IMR-90 (cell line): ENCODE results near the gene HSF2BP. TPM values are rescaled to one million over a fixed set of nuclear protein-coding genes. Genes with fewer than 3 reads are reported as not detected.

ENCODE experiments used
- ATAC-seq: fragments of 200-7000 bp; cut with Tn5 transposase; 2 replicates; pipeline ENCODE4 v1.9.1; 2020; ENCODE audit warnings: low read depth, mild to moderate bottlenecking, moderate library complexity
- BruUV-seq: library from RNA; stranded (reverse); fragments of 400-500 nt; replicated peaks from 2 replicates; lab custom pipeline; 2021; lab: Mats Ljungman, UMichigan
- CTCF ChIA-PET: fragments of 300-600 bp; formaldehyde crosslinking; extraction: SDS; loops from one replicate; lab custom pipeline; 2021; ENCODE audit warnings: antibody characterized with exemption; lab: Yijun Ruan, JAX
- POLR2A ChIA-PET: fragments of 300-600 bp; sonication (Branson Sonifier 250); formaldehyde crosslinking; loops from one replicate; lab custom pipeline; 2022; ENCODE audit warnings: antibody characterized with exemption; ENCODE audit not compliant: unreplicated experiment; lab: Charles Lee
- DNase-seq: peaks from one replicate; pipeline ENCODE4 v3.0.0; 2013
- H2AFZ ChIP-seq: replicated peaks from 2 replicates; pipeline ENCODE3; 2013; ENCODE audit warnings: low read length, mild to moderate bottlenecking; ENCODE audit not compliant: poor library complexity
- H2AK5ac ChIP-seq: 2 replicates; pipeline ENCODE4 v1.6.1; 2013; ENCODE audit warnings: low read depth, low read length, inconsistent platforms
- H2AK9ac ChIP-seq: replicated peaks from 2 replicates; pipeline ENCODE3; 2013; ENCODE audit warnings: mild to moderate bottlenecking, low read depth, low read length, moderate library complexity; ENCODE audit not compliant: poor library complexity
- H2BK120ac ChIP-seq: 2 replicates; pipeline ENCODE4 v1.6.1; 2013; ENCODE audit warnings: low read depth, low read length, inconsistent platforms
- H2BK15ac ChIP-seq: 3 replicates; pipeline ENCODE4 v1.6.1; 2013; ENCODE audit warnings: low read depth, low read length, inconsistent platforms
- H2BK20ac ChIP-seq: 2 replicates; pipeline ENCODE4 v1.6.1; 2013; ENCODE audit warnings: low read depth, mild to moderate bottlenecking, inconsistent platforms, low read length, moderate library complexity
- H2BK5ac ChIP-seq: 2 replicates; pipeline ENCODE4 v1.6.1; 2013; ENCODE audit warnings: mild to moderate bottlenecking, low read depth, low read length, inconsistent platforms; ENCODE audit not compliant: poor library complexity, severe bottlenecking
- H3K14ac ChIP-seq: replicated peaks from 2 replicates; pipeline ENCODE4 v1.6.1; 2013; ENCODE audit warnings: low read depth, low read length, inconsistent platforms
- H3K18ac ChIP-seq: 2 replicates; pipeline ENCODE4 v1.6.1; 2013; ENCODE audit warnings: low read depth, low read length, control low read depth
- H3K23ac ChIP-seq: 2 replicates; pipeline ENCODE4 v1.6.1; 2013; ENCODE audit warnings: low read depth, low read length, inconsistent platforms
- H3K27ac ChIP-seq: 2 replicates; pipeline ENCODE4 v1.5.1; 2013; ENCODE audit warnings: mild to moderate bottlenecking, control low read depth, low read length; ENCODE audit not compliant: insufficient read depth
- H3K27me3 ChIP-seq: 2 replicates; pipeline ENCODE4 v1.6.1; 2013; ENCODE audit warnings: low read length; ENCODE audit not compliant: control insufficient read depth, insufficient read depth
- H3K36me3 ChIP-seq: 2 replicates; pipeline ENCODE4 v1.6.1; 2013; ENCODE audit warnings: low read length, mixed read lengths; ENCODE audit not compliant: control insufficient read depth, insufficient read depth
- H3K4ac ChIP-seq: 2 replicates; pipeline ENCODE4 v1.6.1; 2013; ENCODE audit warnings: low read depth, low read length, inconsistent platforms
- H3K4me1 ChIP-seq: 2 replicates; pipeline ENCODE4 v1.6.1; 2013; ENCODE audit warnings: low read length, mixed read lengths; ENCODE audit not compliant: control insufficient read depth, insufficient read depth
- H3K4me2 ChIP-seq: 2 replicates; pipeline ENCODE4 v1.6.1; 2013; ENCODE audit warnings: low read depth, mild to moderate bottlenecking, control low read depth, low read length, moderate library complexity
- H3K4me3 ChIP-seq: 2 replicates; pipeline ENCODE4 v1.5.1; 2013; ENCODE audit warnings: low read depth, mild to moderate bottlenecking, control low read depth, low read length, moderate library complexity; ENCODE audit not compliant: insufficient read depth
- H3K56ac ChIP-seq: 2 replicates; pipeline ENCODE4 v1.6.1; 2013; ENCODE audit warnings: low read length, inconsistent platforms; ENCODE audit not compliant: insufficient read depth; ENCODE audit errors: extremely low read depth
- H3K79me1 ChIP-seq, 2 experiments: 2 replicates each; pipeline ENCODE4 v1.6.1; 2013; ENCODE audit warnings: low read length in 2 of 2, inconsistent platforms in 1 of 2, low read depth in 1 of 2
- H3K9ac ChIP-seq: 2 replicates; pipeline ENCODE4 v1.6.1; 2013; ENCODE audit warnings: low read depth, low read length, control low read depth
- H3K9me1 ChIP-seq: 2 replicates; pipeline ENCODE4 v1.6.1; 2013; ENCODE audit warnings: low read length, inconsistent platforms; ENCODE audit not compliant: insufficient read depth
- H3K9me3 ChIP-seq: 2 replicates; pipeline ENCODE4 v1.6.1; 2013; ENCODE audit warnings: low read length; ENCODE audit not compliant: control insufficient read depth, insufficient read depth
- H4K20me1 ChIP-seq: 2 replicates; pipeline ENCODE4 v1.6.1; 2013; ENCODE audit warnings: low read length, inconsistent platforms; ENCODE audit not compliant: insufficient read depth
- H4K5ac ChIP-seq: 2 replicates; pipeline ENCODE4 v1.6.1; 2013; ENCODE audit warnings: mild to moderate bottlenecking, low read depth, low read length, control low read depth
- H4K8ac ChIP-seq, 2 experiments: 2 replicates each; pipeline ENCODE4 v1.6.1; 2013; ENCODE audit warnings: low read depth in 2 of 2, low read length in 2 of 2, control low read depth in 1 of 2, inconsistent platforms in 1 of 2
- H4K91ac ChIP-seq: 2 replicates; pipeline ENCODE4 v1.6.1; 2013; ENCODE audit warnings: low read depth, low read length, inconsistent platforms; ENCODE audit not compliant: insufficient read depth
- BHLHE40 ChIP-seq: fragments of 150-350 bp; IDR thresholded peaks from 2 replicates; pipeline ENCODE4 v1.6.1; 2016; ENCODE audit warnings: mild to moderate bottlenecking, low read depth, low read length
- CEBPB ChIP-seq: IDR thresholded peaks from 2 replicates; pipeline ENCODE4 v1.6.1; 2012; ENCODE audit warnings: low read depth, low read length, improper control_type of control experiment
- CHD1 ChIP-seq: IDR thresholded peaks from 2 replicates; pipeline ENCODE4 v1.6.1; 2012; ENCODE audit warnings: low read depth, low read length, improper control_type of control experiment
- CTCF ChIP-seq: conservative IDR thresholded peaks from 2 replicates; pipeline ENCODE4 v1.5.1; 2012; ENCODE audit warnings: mild to moderate bottlenecking, low read depth, low read length, improper control_type of control experiment
- ELK1 ChIP-seq: fragments of 150-350 bp; IDR thresholded peaks from 2 replicates; pipeline ENCODE4 v1.6.1; 2016; ENCODE audit warnings: low read depth, mild to moderate bottlenecking, low read length, moderate library complexity, borderline replicate concordance
- FOS ChIP-seq: fragments of 150-350 bp; IDR thresholded peaks from 2 replicates; pipeline ENCODE4 v1.6.1; 2016; ENCODE audit warnings: low read depth, low read length
- MAFK ChIP-seq: IDR thresholded peaks from 2 replicates; pipeline ENCODE4 v1.6.1; 2012; ENCODE audit warnings: low read depth, low read length, improper control_type of control experiment
- MAZ ChIP-seq: IDR thresholded peaks from 2 replicates; pipeline ENCODE4 v1.6.1; 2012; ENCODE audit warnings: low read depth, mild to moderate bottlenecking, low read length, improper control_type of control experiment, moderate library complexity, borderline replicate concordance
- MXI1 ChIP-seq: IDR thresholded peaks from 2 replicates; pipeline ENCODE4 v1.6.1; 2012; ENCODE audit warnings: low read depth, mild to moderate bottlenecking, low read length, moderate library complexity, borderline replicate concordance
- POLR2A ChIP-seq: IDR thresholded peaks from 2 replicates; pipeline ENCODE4 v1.6.1; 2012; ENCODE audit warnings: mild to moderate bottlenecking, low read depth, low read length
- RCOR1 ChIP-seq: IDR thresholded peaks from 2 replicates; pipeline ENCODE4 v1.6.1; 2012; ENCODE audit warnings: mild to moderate bottlenecking, low read length, improper control_type of control experiment; ENCODE audit not compliant: insufficient replicate concordance
- SMC3 ChIP-seq: fragments of 150-350 bp; IDR thresholded peaks from 2 replicates; pipeline ENCODE4 v1.6.1; 2016; ENCODE audit warnings: low read depth, mild to moderate bottlenecking, antibody characterized with exemption, low read length, moderate library complexity
- USF2 ChIP-seq: fragments of 150-350 bp; IDR thresholded peaks from 2 replicates; pipeline ENCODE4 v1.6.1; 2017; ENCODE audit warnings: mild to moderate bottlenecking, antibody characterized with exemption, low read length, low read depth
- WGBS, 2 experiments: methylation state at CpG; one replicate each; pipeline versions ENCODE4 v1.1.5 to v1.1.7; 2013; ENCODE audit warnings: missing lambda C conversion rate in 2 of 2; ENCODE audit not compliant: insufficient read length in 1 of 2; ENCODE audit errors: extremely low coverage in 2 of 2; 5-methylcytosine and 5-hydroxymethylcytosine counted together
- dilution Hi-C: fragments of 300-500 bp; cut with HindIII; formaldehyde crosslinking; loops from one replicate; pipeline ENCODE4 v1.14.3; 2018; ENCODE audit warnings: low sequenced_read_pairs; ENCODE audit not compliant: unreplicated experiment
- in situ Hi-C: fragments of 300-500 bp; cut with MboI; formaldehyde crosslinking; loops from 3 replicates; pipeline ENCODE4 v1.14.3; 2019; ENCODE audit warnings: low sequenced_read_pairs, inconsistent platforms, mixed read lengths
- intact Hi-C: fragments of 100-400 bp; cut with micrococcal nuclease; formaldehyde crosslinking; loops from 2 replicates; pipeline ENCODE4 v1.10.0; 2022
- polyA plus RNA-seq, 3 experiments: library from polyadenylated mRNA; depleted of rRNA; stranded (reverse); fragments of >200 nt; gene quantifications; 2 replicates each; pipeline ENCODE4 v1.2.3, GENCODE V29; 2012; ENCODE audit warnings: low replicate concordance in 1 of 3
- total RNA-seq: library from RNA; depleted of rRNA; stranded (reverse); fragments of >200 nt; gene quantifications from 2 replicates; pipeline ENCODE4 v1.2.3, GENCODE V29; 2012

Gene HSF2BP
- total and polyA plus RNA-seq, 2 of the 4 experiments (the other 2 are of a cell fraction) = 0.87 to 0.90 TPM

GRCh38 chr21:43635436-43635835, 23.9 kb downstream of the HSF2BP start:
- H4K5ac ChIP-seq = no peak overlapping the region
- BruUV-seq = no TSS peak
- ATAC-seq (no peak), DNase-seq (no peak)
- no peak overlapping the region for H3K23ac ChIP-seq
- H3K36me3 ChIP-seq = no peaks in the 10 kb centered on the region
- no peaks in the 10 kb centered on the region for H3K79me1 ChIP-seq
- no peak overlapping the region for H3K56ac ChIP-seq
- H2BK20ac ChIP-seq = no peak overlapping the region
- no peaks in the 10 kb centered on the region for H4K20me1 ChIP-seq
- no peak overlapping the region for H3K4me2 ChIP-seq
- H3K4ac ChIP-seq = no peak overlapping the region
- POLR2A ChIA-PET = no interaction called here
- TF ChIP-seq FOS (no peak), CHD1 (no peak), ELK1 (no peak), POLR2A (no peak), MAZ (no peak), MAFK (no peak), CEBPB (no peak), RCOR1 (no peak), USF2 (no peak), BHLHE40 (no peak), SMC3 (no peak), MXI1 (no peak), CTCF (no peak)
- no peak overlapping the region for H3K27ac ChIP-seq
- in situ Hi-C loops = no loop called here
- CTCF ChIA-PET = interaction anchor here (1.3 kb wide), 1 partner anchor 15 kb away, joined by 4 read pairs; no protein-coding TSS in a partner anchor
- intact Hi-C loops = no loop called here
- H3K4me1 ChIP-seq = peaks cover 13% of the 10 kb centered on the region
- H3K9ac ChIP-seq = no peak overlapping the region
- H3K14ac ChIP-seq = no peak overlapping the region
- peaks cover 10% of the 10 kb centered on the region for H3K9me1 ChIP-seq
- H2AFZ ChIP-seq = no peak overlapping the region
- H3K9me3 ChIP-seq = no peaks in the 10 kb centered on the region
- H2BK15ac ChIP-seq = no peak overlapping the region
- H4K91ac ChIP-seq = no peak overlapping the region
- H2AK5ac ChIP-seq = no peak overlapping the region
- H3K18ac ChIP-seq = no peak overlapping the region
- no peak overlapping the region for H2BK120ac ChIP-seq
- no CpG with 5 or more reads among the region's 7 CpGs for WGBS, 2 experiments
- H2AK9ac ChIP-seq = no peak overlapping the region
- dilution Hi-C loops = no loop called here
- no peak overlapping the region for H3K4me3 ChIP-seq
- H2BK5ac ChIP-seq = no peak overlapping the region
- no peak overlapping the region for H4K8ac ChIP-seq
- H3K27me3 ChIP-seq = no peaks in the 10 kb centered on the region
